ENCODE measurements around the gene DNAJC27. TPM values are rescaled to one million over a fixed set of nuclear protein-coding genes. Genes with fewer than 3 reads are reported as not detected.

The DNAJC27 gene
- total RNA-seq, 1 experiment from 2014 or later = 5.1 TPM

GRCh38 chr2:24955232-24955631, 16.5 kb downstream of the DNAJC27 start:
- H3K79me2 ChIP-seq (ENCODE audit: insufficient read depth, low read length) = no peaks in the 10 kb centered on the region
- no peaks in the 10 kb centered on the region for H3K27me3 ChIP-seq (ENCODE audit: insufficient read depth, low read length)
- H3K9ac ChIP-seq (ENCODE audit: extremely low read depth, insufficient read length, low read length) = no peak overlapping the region
- no peak for DNase-seq
- Mint-ChIP-seq H3K9me3 (peaks cover 0 to 7% of the 10 kb centered on the region in 2 experiments; a peak in 2 of 5 replicates), H3K27me3 (ENCODE audit: low read depth) (no peaks in the 10 kb centered on the region), H3K27ac (no peak overlapping the region), H3K4me1 (no peaks in the 10 kb centered on the region), H3K4me3 (no peak overlapping the region), H3K36me3 (ENCODE audit: insufficient read depth in 1 of 3, low read depth in 3 of 3) (peaks cover 31 to 65% (median 51%) of the 10 kb centered on the region in 3 experiments)
- H3K4me2 ChIP-seq (ENCODE audit: insufficient read depth, insufficient read length, low read length) = no peak overlapping the region
- H4K8ac ChIP-seq (replicated peaks; ENCODE audit: insufficient read length, low read depth, low read length) = no peak overlapping the region
- H3K9me3 ChIP-seq (ENCODE audit: control insufficient read depth, low read depth, low read length) = no peaks in the 10 kb centered on the region
- H3K18ac ChIP-seq (ENCODE audit: insufficient read length, low read depth, low read length) = no peak overlapping the region
- no peak overlapping the region for H4K91ac ChIP-seq (ENCODE audit: insufficient read length, low read depth, low read length)
- no peaks in the 10 kb centered on the region for H3K79me1 ChIP-seq (ENCODE audit: insufficient read depth, low read depth, low read length, poor library complexity, severe bottlenecking)
- H2BK20ac ChIP-seq (ENCODE audit: low read depth, low read length, poor library complexity, severe bottlenecking) = no peak overlapping the region
- H2BK12ac ChIP-seq (ENCODE audit: insufficient read length, low read depth, low read length) = no peak overlapping the region
- H3K23me2 ChIP-seq (ENCODE audit: insufficient read length, low read depth, low read length, poor library complexity, severe bottlenecking) = no peaks in the 10 kb centered on the region
- TF ChIP-seq CTCF (conservative IDR thresholded peaks at IDR 0.05) = no peak
- no peak overlapping the region for H2BK5ac ChIP-seq (ENCODE audit: insufficient read length, low read length)
- no peak overlapping the region for H4K5ac ChIP-seq (ENCODE audit: insufficient read length, low read depth, low read length)
- no peak overlapping the region for H2BK120ac ChIP-seq (ENCODE audit: low read depth, low read length, poor library complexity, severe bottlenecking)
- no peak overlapping the region for H2AK5ac ChIP-seq (ENCODE audit: insufficient read length, low read length)
- H3T11ph ChIP-seq (ENCODE audit: low read length) = no peak overlapping the region
- no peak overlapping the region for H3K14ac ChIP-seq (ENCODE audit: insufficient read depth, low read length)
- no peaks in the 10 kb centered on the region for H3K4me1 ChIP-seq (ENCODE audit: insufficient read depth, low read length)
- no peak overlapping the region for H2AFZ ChIP-seq (ENCODE audit: low read length)
- H3K27ac ChIP-seq (ENCODE audit: insufficient read length, low read depth, low read length) = no peak overlapping the region
- H3K56ac ChIP-seq (ENCODE audit: insufficient read length, low read depth, low read length) = no peak overlapping the region
- H3K4ac ChIP-seq (ENCODE audit: low read depth, low read length) = no peak overlapping the region
- no peaks in the 10 kb centered on the region for H4K20me1 ChIP-seq (ENCODE audit: control insufficient read depth, insufficient read depth, insufficient read length)
- H3K23ac ChIP-seq (ENCODE audit: insufficient read length, low read depth, low read length) = no peak overlapping the region
- no peak overlapping the region for H2BK15ac ChIP-seq (ENCODE audit: low read depth, low read length)

Measured in H9 (cell line).